Suprapubic skin (tissue), 4 donors: Measurements from ENCODE around the gene SOX6. TPM values are rescaled to one million over a fixed set of nuclear protein-coding genes. Genes with fewer than 3 reads are reported as not detected.

Experiments used
- DNase-seq, 2 donors: peaks; one replicate each; pipeline ENCODE4 v3.0.0-alpha.2; 2019; ENCODE audit warnings: low spot score in 2 of 2
- H3K27ac ChIP-seq: fragments of 200-600 bp; sonication (generic); one replicate; pipeline ENCODE4 v1.5.1; 2019
- H3K27me3 ChIP-seq: fragments of 200-600 bp; sonication (generic); one replicate; pipeline ENCODE4 v1.5.1; 2019
- H3K36me3 ChIP-seq: fragments of 200-600 bp; sonication (generic); one replicate; pipeline ENCODE4 v1.5.1; 2019
- H3K4me1 ChIP-seq: fragments of 200-600 bp; sonication (generic); one replicate; pipeline ENCODE4 v1.5.1; 2019
- H3K4me3 ChIP-seq: fragments of 200-600 bp; sonication (generic); one replicate; pipeline ENCODE4 v1.5.1; 2019; ENCODE audit warnings: mild to moderate bottlenecking
- H3K9me3 ChIP-seq: fragments of 200-600 bp; sonication (generic); one replicate; pipeline ENCODE4 v1.5.1; 2019
- CTCF ChIP-seq, 2 donors: fragments of 200-600 bp in 1 of 2; fragments of 450-650 bp in 1 of 2; sonication (generic) in 1 of 2; IDR thresholded peaks; one replicate each; pipeline ENCODE4 v1.5.1; 2016 to 2019; ENCODE audit warnings: antibody characterized with exemption in 2 of 2, mild to moderate bottlenecking in 1 of 2, moderate library complexity in 1 of 2
- EP300 ChIP-seq: sonication (generic); formaldehyde crosslinking; IDR thresholded peaks from one replicate; pipeline ENCODE4 v1.6.1; 2017; ENCODE audit warnings: antibody characterized with exemption
- POLR2A ChIP-seq, 2 donors: fragments of 450-650 bp; IDR thresholded peaks; one replicate each; pipeline ENCODE4 v1.6.1; 2017; ENCODE audit warnings: antibody characterized with exemption in 2 of 2, mild to moderate bottlenecking in 2 of 2, moderate library complexity in 2 of 2
- POLR2AphosphoS5 ChIP-seq, 3 donors: sonication (generic); formaldehyde crosslinking; IDR thresholded peaks; one replicate each; pipeline ENCODE4 v1.6.1; 2017; ENCODE audit warnings: antibody characterized with exemption in 3 of 3
- WGBS: methylation state at CpG from one replicate; pipeline ENCODE4 v1.1.5; 2018; 5-methylcytosine and 5-hydroxymethylcytosine counted together
- total RNA-seq, 4 donors: library from RNA; depleted of rRNA; stranded (reverse); fragments of >200 nt; gene quantifications; one replicate each; pipeline ENCODE4 v1.1.0, GENCODE V29; 2016

SOX6 gene
- total RNA-seq, 4 donors from 2014 or later = 12.1 to 32.0 (median 23.8) TPM

DNA sequence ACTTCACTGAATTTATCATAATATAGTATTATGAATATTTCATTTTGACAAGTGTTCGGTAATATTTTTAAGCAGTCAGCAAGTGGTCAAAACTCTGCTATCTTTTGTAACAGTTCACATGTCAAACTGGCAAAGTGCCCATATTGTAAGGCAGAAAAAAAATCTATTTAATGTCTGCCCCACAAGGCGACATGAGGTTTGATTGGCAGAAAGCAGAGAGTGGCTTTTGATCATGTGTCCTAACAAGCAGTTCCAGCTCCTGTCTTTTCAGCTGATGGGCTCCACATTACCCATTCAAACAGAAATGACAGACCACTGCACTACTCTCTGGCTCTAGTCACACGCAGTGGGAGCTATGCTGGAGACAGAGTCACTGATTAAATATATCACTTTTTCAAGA, 59.0 kb downstream of the SOX6 start:
- no peak for DNase-seq
- Histone ChIP-seq H3K27ac (no peak overlapping the region), H3K4me1 (no peaks in the 10 kb centered on the region), H3K4me3 (no peak overlapping the region), H3K27me3 (no peaks in the 10 kb centered on the region), H3K9me3 (no peaks in the 10 kb centered on the region), H3K36me3 (no peaks in the 10 kb centered on the region)
- 68% methylated on average over 3 of the region's 3 CpGs for WGBS
- TF ChIP-seq CTCF (IDR thresholded peaks at IDR 0.05) (no peak), EP300 (no peak), POLR2A (IDR thresholded peaks at IDR 0.05) (no peak), POLR2AphosphoS5 (IDR thresholded peaks at IDR 0.05) (no peak)

- Histone ChIP-seq H3K9me3 (no peaks in the 10 kb centered on the region), H3K4me3 (no peak overlapping the region)
- 91% methylated on average over 2 of the region's 2 CpGs for WGBS
Measured at GRCh38 chr11:16296273-16296672, 60.1 kb downstream of the SOX6 start.

GRCh38 chr11:16295592-16295991, 60.8 kb downstream of the SOX6 start:
- Histone ChIP-seq H3K36me3 (no peaks in the 10 kb centered on the region), H3K4me3 (no peak overlapping the region), H3K27me3 (no peaks in the 10 kb centered on the region), H3K27ac (no peak overlapping the region), H3K4me1 (no peaks in the 10 kb centered on the region), H3K9me3 (no peaks in the 10 kb centered on the region)
- TF ChIP-seq CTCF (IDR thresholded peaks at IDR 0.05) (no peak), EP300 (no peak), POLR2AphosphoS5 (IDR thresholded peaks at IDR 0.05) (no peak), POLR2A (IDR thresholded peaks at IDR 0.05) (no peak)
- WGBS = 29% methylated on average over 1 of the region's 1 CpG
- DNase-seq = no peak

More at GRCh38 chr11:16296273-16296672, 60.1 kb downstream of the SOX6 start:
- no peak for DNase-seq
- Histone ChIP-seq H3K27me3 (no peaks in the 10 kb centered on the region), H3K27ac (no peak overlapping the region), H3K36me3 (no peaks in the 10 kb centered on the region), H3K4me1 (no peaks in the 10 kb centered on the region)
- TF ChIP-seq EP300 (no peak), CTCF (IDR thresholded peaks at IDR 0.05) (no peak), POLR2A (IDR thresholded peaks at IDR 0.05) (no peak), POLR2AphosphoS5 (IDR thresholded peaks at IDR 0.05) (no peak)

- DNase-seq = no peak
- 18% methylated on average over 2 of the region's 2 CpGs for WGBS
- Histone ChIP-seq H3K4me3 (no peak overlapping the region), H3K4me1 (no peaks in the 10 kb centered on the region), H3K27ac (no peak overlapping the region), H3K27me3 (no peaks in the 10 kb centered on the region), H3K36me3 (no peaks in the 10 kb centered on the region), H3K9me3 (no peaks in the 10 kb centered on the region)
- TF ChIP-seq POLR2AphosphoS5 (IDR thresholded peaks at IDR 0.05) = no peak
Measured at GRCh38 chr11:16293204-16293681, 63.1 kb downstream of the SOX6 start.

DNA sequence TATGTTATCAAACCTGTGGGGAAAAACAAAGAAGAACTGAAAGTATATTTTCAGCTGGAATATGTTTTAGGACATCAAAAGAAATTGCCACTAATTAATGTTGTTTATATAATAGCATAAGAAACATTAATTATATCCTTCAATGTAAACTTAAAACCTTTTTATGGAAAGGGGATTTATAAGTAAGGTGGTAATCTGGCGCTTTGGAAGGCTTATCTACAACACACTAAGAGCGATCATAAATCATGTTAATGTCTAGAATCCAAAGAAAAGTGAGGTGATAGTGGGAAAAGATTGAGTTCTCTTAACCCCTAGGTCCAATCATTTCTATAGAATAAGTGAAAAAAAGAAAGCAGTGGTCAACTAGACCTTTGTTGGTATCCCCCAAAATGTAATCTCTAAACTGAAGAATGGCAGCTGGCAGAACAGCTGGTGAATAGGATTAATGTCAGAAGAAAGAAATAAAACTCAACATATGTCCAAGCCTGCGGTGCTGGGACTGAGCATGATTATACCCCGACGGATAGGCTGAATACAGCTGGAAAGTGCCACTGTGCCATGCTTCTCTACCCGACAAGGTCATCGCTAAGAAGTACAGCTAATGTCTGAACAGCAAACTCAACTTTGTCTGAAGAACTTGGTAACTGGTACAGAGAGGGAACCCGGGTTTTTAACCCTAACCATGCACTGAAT, 64.0 kb downstream of the SOX6 start:
- WGBS = 82% methylated on average over 8 of the region's 8 CpGs
- Histone ChIP-seq H3K9me3 (no peaks in the 10 kb centered on the region), H3K36me3 (no peaks in the 10 kb centered on the region), H3K27me3 (no peaks in the 10 kb centered on the region), H3K27ac (no peak overlapping the region), H3K4me3 (no peak overlapping the region), H3K4me1 (no peaks in the 10 kb centered on the region)
- TF ChIP-seq POLR2AphosphoS5 (IDR thresholded peaks at IDR 0.05) = no peak
- TF ChIP-seq EP300 = no peak
- no peak for TF ChIP-seq POLR2A (IDR thresholded peaks at IDR 0.05)
- no peak for TF ChIP-seq CTCF (IDR thresholded peaks at IDR 0.05)
- no peak for DNase-seq
